Neuronal stem cell (in vitro differentiated cells): ENCODE data around the gene ZMIZ2.

Source experiments
- DNase-seq: peaks from one replicate; pipeline ENCODE4 v3.0.0-alpha.2; 2013; ENCODE audit warnings: low spot score
- H2AFZ ChIP-seq: one replicate; pipeline ENCODE4 v1.6.1; 2013; ENCODE audit warnings: mild to moderate bottlenecking, low read length, inconsistent platforms
- H2AK5ac ChIP-seq: 2 replicates; pipeline ENCODE4 v1.6.1; 2013; ENCODE audit warnings: low read depth, mild to moderate bottlenecking, inconsistent platforms, low read length, moderate library complexity, mixed read lengths
- H2BK120ac ChIP-seq: 2 replicates; pipeline ENCODE4 v1.6.1; 2013; ENCODE audit warnings: low read depth, mild to moderate bottlenecking, inconsistent platforms, low read length, moderate library complexity, mixed read lengths
- H2BK12ac ChIP-seq: one replicate; pipeline ENCODE4 v1.6.1; 2013; ENCODE audit warnings: low read length, inconsistent platforms
- H2BK15ac ChIP-seq: 2 replicates; pipeline ENCODE4 v1.6.1; 2013; ENCODE audit warnings: mild to moderate bottlenecking, low read length, inconsistent platforms, mixed read lengths
- H2BK5ac ChIP-seq: one replicate; pipeline ENCODE4 v1.6.1; 2013; ENCODE audit warnings: inconsistent platforms, mild to moderate bottlenecking, low read length, moderate library complexity
- H3K14ac ChIP-seq: one replicate; pipeline ENCODE4 v1.6.1; 2013; ENCODE audit warnings: low read length, inconsistent platforms
- H3K18ac ChIP-seq: 2 replicates; pipeline ENCODE4 v1.6.1; 2013; ENCODE audit warnings: low read length, inconsistent platforms
- H3K23ac ChIP-seq: 2 replicates; pipeline ENCODE4 v1.6.1; 2013; ENCODE audit warnings: low read depth, mild to moderate bottlenecking, mixed read lengths, low read length, inconsistent platforms; ENCODE audit not compliant: poor library complexity
- H3K27ac ChIP-seq: replicated peaks from 3 replicates; pipeline ENCODE4 v1.5.1; 2013; ENCODE audit warnings: low read length, inconsistent platforms
- H3K27me3 ChIP-seq, 3 experiments: 2 replicates each; pipeline ENCODE4 v1.6.1; 2013; ENCODE audit warnings: low read length in 3 of 3, mild to moderate bottlenecking in 2 of 3, inconsistent platforms in 1 of 3, low read depth in 1 of 3, mixed read lengths in 1 of 3, moderate library complexity in 1 of 3; ENCODE audit not compliant: control insufficient read depth in 3 of 3, insufficient read depth in 3 of 3
- H3K36me3 ChIP-seq, 2 donors: replicated peaks in 1 of 2; 2 replicates each; pipeline ENCODE4 v1.6.1; 2013; ENCODE audit warnings: low read length in 2 of 2; ENCODE audit not compliant: control insufficient read depth in 2 of 2, insufficient read depth in 2 of 2
- H3K4ac ChIP-seq: 2 replicates; pipeline ENCODE4 v1.6.1; 2013; ENCODE audit warnings: inconsistent platforms, mild to moderate bottlenecking, low read length, moderate library complexity
- H3K4me1 ChIP-seq, 2 donors: 1 replicate in 1 of 2; 2 replicates in 1 of 2; pipeline ENCODE4 v1.6.1; 2013; ENCODE audit warnings: low read length in 2 of 2, low read depth in 1 of 2; ENCODE audit not compliant: control insufficient read depth in 2 of 2, insufficient read depth in 1 of 2
- H3K4me2 ChIP-seq: one replicate; pipeline ENCODE4 v1.6.1; 2013; ENCODE audit warnings: mild to moderate bottlenecking, low read length, inconsistent platforms; ENCODE audit not compliant: insufficient read depth, poor library complexity, severe bottlenecking
- H3K4me3 ChIP-seq, 2 donors: 2 replicates each; pipeline ENCODE4 v1.5.1; 2013; ENCODE audit warnings: low read length in 2 of 2, mild to moderate bottlenecking in 2 of 2, inconsistent platforms in 1 of 2, moderate library complexity in 1 of 2
- H3K79me1 ChIP-seq: one replicate; pipeline ENCODE4 v1.6.1; 2013; ENCODE audit warnings: low read depth, mild to moderate bottlenecking, inconsistent platforms, low read length, moderate library complexity
- H3K9ac ChIP-seq: one replicate; pipeline ENCODE4 v1.6.1; 2013; ENCODE audit warnings: mild to moderate bottlenecking, low read depth, low read length, inconsistent platforms; ENCODE audit not compliant: poor library complexity
- H3K9me3 ChIP-seq, 2 donors: replicated peaks in 1 of 2; 2 replicates each; pipeline versions ENCODE3 to v1.6.1; 2013; ENCODE audit warnings: low read length in 2 of 2, mild to moderate bottlenecking in 2 of 2, inconsistent platforms in 1 of 2, low read depth in 1 of 2, mixed read lengths in 1 of 2, moderate library complexity in 1 of 2; ENCODE audit not compliant: control insufficient read depth in 2 of 2, insufficient read depth in 1 of 2
- H4K8ac ChIP-seq: one replicate; pipeline ENCODE4 v1.6.1; 2013; ENCODE audit warnings: low read depth, mild to moderate bottlenecking, inconsistent platforms, low read length, moderate library complexity
- H4K91ac ChIP-seq: one replicate; pipeline ENCODE4 v1.6.1; 2013; ENCODE audit warnings: low read length, low read depth, mild to moderate bottlenecking, inconsistent platforms; ENCODE audit not compliant: poor library complexity
- WGBS, 2 donors: extraction: QIAGEN DNeasy Blood & Tissue Kit; methylation state at CpG; one replicate each; pipeline ENCODE4 v1.1.7; 2013; ENCODE audit warnings: missing lambda C conversion rate in 2 of 2, mixed read lengths in 1 of 2; ENCODE audit not compliant: insufficient read length in 2 of 2, insufficient replicate concordance in 1 of 2; ENCODE audit errors: extremely low coverage in 2 of 2; 5-methylcytosine and 5-hydroxymethylcytosine counted together

ZMIZ2 gene

GRCh38 chr7:44811571-44811970 lies 62.9 kb downstream of the ZMIZ2 start:
- no peak overlapping the region for H3K4me3 ChIP-seq
- no CpG with 5 or more reads among the region's 6 CpGs for WGBS, 2 donors
- no peaks in the 10 kb centered on the region for H3K9me3 ChIP-seq
- H3K36me3 ChIP-seq = no peaks in the 10 kb centered on the region
- no peak overlapping the region for H2BK12ac ChIP-seq
- H2BK5ac ChIP-seq = no peak overlapping the region
- no peak overlapping the region for H2AK5ac ChIP-seq
- no peak overlapping the region for H3K27ac ChIP-seq
- no peaks in the 10 kb centered on the region for H3K4me1 ChIP-seq
- no peaks in the 10 kb centered on the region for H3K27me3 ChIP-seq
- H4K91ac ChIP-seq = no peak overlapping the region
- no peak overlapping the region for H3K14ac ChIP-seq
- H3K79me1 ChIP-seq = no peaks in the 10 kb centered on the region
- H2BK120ac ChIP-seq = no peak overlapping the region
- H3K9ac ChIP-seq = no peak overlapping the region
- H2AFZ ChIP-seq = no peak overlapping the region
- no peak overlapping the region for H3K4me2 ChIP-seq
- no peak overlapping the region for H4K8ac ChIP-seq
- no peak overlapping the region for H2BK15ac ChIP-seq
- no peak overlapping the region for H3K18ac ChIP-seq
- DNase-seq = no peak
- no peak overlapping the region for H3K4ac ChIP-seq
- H3K23ac ChIP-seq = no peak overlapping the region

GRCh38 chr7:44814919-44815318 lies 66.3 kb downstream of the ZMIZ2 start:
- Histone ChIP-seq H2BK15ac (no peak overlapping the region), H3K79me1 (no peaks in the 10 kb centered on the region), H3K4me1 (no peaks in the 10 kb centered on the region), H2AFZ (no peak overlapping the region), H4K91ac (no peak overlapping the region), H3K4me2 (no peak overlapping the region), H3K4ac (no peak overlapping the region), H4K8ac (no peak overlapping the region), H3K27me3 (no peaks in the 10 kb centered on the region), H2BK12ac (no peak overlapping the region), H2BK120ac (no peak overlapping the region), H3K36me3 (no peaks in the 10 kb centered on the region), H3K4me3 (no peak overlapping the region), H3K14ac (no peak overlapping the region), H3K23ac (no peak overlapping the region), H2AK5ac (no peak overlapping the region), H2BK5ac (no peak overlapping the region), H3K9ac (no peak overlapping the region), H3K27ac (no peak overlapping the region), H3K18ac (no peak overlapping the region), H3K9me3 (no peaks in the 10 kb centered on the region)
- WGBS, 2 donors = no CpG with 5 or more reads among the region's 2 CpGs
- DNase-seq = no peak

- no peak overlapping the region for H4K8ac ChIP-seq
- H3K27me3 ChIP-seq = no peaks in the 10 kb centered on the region
- no peaks in the 10 kb centered on the region for H3K9me3 ChIP-seq
- no peak overlapping the region for H3K23ac ChIP-seq
- WGBS, 2 donors = no CpG with 5 or more reads among the region's 2 CpGs
- H3K4me1 ChIP-seq = no peaks in the 10 kb centered on the region
- no peak overlapping the region for H3K27ac ChIP-seq
- no peaks in the 10 kb centered on the region for H3K79me1 ChIP-seq
- H3K4me3 ChIP-seq = no peak overlapping the region
- DNase-seq = no peak
- no peak overlapping the region for H2AK5ac ChIP-seq
- H3K14ac ChIP-seq = no peak overlapping the region
- no peak overlapping the region for H2BK15ac ChIP-seq
- no peak overlapping the region for H2BK5ac ChIP-seq
- peaks cover 0 to 5% of the 10 kb centered on the region in 2 donors for H3K36me3 ChIP-seq
- no peak overlapping the region for H4K91ac ChIP-seq
- no peak overlapping the region for H3K4ac ChIP-seq
- no peak overlapping the region for H2BK12ac ChIP-seq
- no peak overlapping the region for H2AFZ ChIP-seq
- H3K18ac ChIP-seq = no peak overlapping the region
- H3K9ac ChIP-seq = no peak overlapping the region
- no peak overlapping the region for H3K4me2 ChIP-seq
- no peak overlapping the region for H2BK120ac ChIP-seq
Measured at GRCh38 chr7:44819292-44819691, 70.6 kb downstream of the ZMIZ2 start.
